HepG2 (cell line): ENCODE measurements around the gene OR6S1. TPM values are rescaled to one million over a fixed set of nuclear protein-coding genes. Genes with fewer than 3 reads are reported as not detected.

Experiments
- ATAC-seq: fragments of 200-7000 bp; cut with Tn5 transposase; 3 replicates; pipeline ENCODE4 v1.9.1; 2020; ENCODE audit warnings: mild to moderate bottlenecking, moderate library complexity
- BruUV-seq: library from RNA; stranded (reverse); fragments of 400-500 nt; replicated peaks from 2 replicates; lab custom pipeline; 2021; lab: Mats Ljungman, UMichigan
- CTCF ChIA-PET: fragments of 300-600 bp; formaldehyde crosslinking; extraction: SDS; loops from one replicate; lab custom pipeline; 2021; ENCODE audit warnings: low total read pairs, inconsistent platforms, low intra/inter-chr PET ratio; lab: Yijun Ruan, JAX
- POLR2A ChIA-PET: fragments of 350-600 bp; sonication (Branson Sonifier 250); formaldehyde crosslinking; loops from one replicate; lab custom pipeline; 2020; ENCODE audit warnings: antibody characterized with exemption, inconsistent platforms; lab: Yijun Ruan, JAX
- DNase-seq: peaks from one replicate; pipeline ENCODE4 v3.0.0-alpha.2; 2015; ENCODE audit warnings: low spot score
- FAIRE-seq: peaks from 3 replicates; lab custom pipeline; 2011; peaks lifted over from hg19 to GRCh38; lab: Jason Lieb, UNC
- H2AFZ ChIP-seq: one replicate; pipeline ENCODE4 v1.6.1; 2011; ENCODE audit warnings: low read length, inconsistent platforms
- H3K27ac ChIP-seq: fragments of 300-600 bp; 3 replicates; pipeline ENCODE4 v1.8.0; 2011; ENCODE audit warnings: mixed run types, mild to moderate bottlenecking, mixed read lengths, low read length, inconsistent platforms; ENCODE audit not compliant: insufficient read depth; ENCODE audit errors: extremely low read length
- H3K27me3 ChIP-seq, 2 experiments: fragments of 200-600 bp in 1 of 2; 2 replicates in 1 of 2; 3 replicates in 1 of 2; pipeline versions ENCODE4 v1.6.0 to v1.8.0; 2011; ENCODE audit warnings: low read length in 2 of 2, mild to moderate bottlenecking in 2 of 2, moderate library complexity in 2 of 2, inconsistent platforms in 1 of 2; ENCODE audit not compliant: insufficient read depth in 2 of 2, control insufficient read depth in 1 of 2
- H3K36me3 ChIP-seq, 2 experiments: fragments of 200-600 bp in 1 of 2; replicated peaks in 1 of 2; 2 replicates in 1 of 2; 3 replicates in 1 of 2; pipeline versions ENCODE4 v1.5.1 to v1.8.0; 2011; ENCODE audit warnings: low read length in 2 of 2, inconsistent platforms in 1 of 2; ENCODE audit not compliant: insufficient read depth in 2 of 2, control insufficient read depth in 1 of 2
- H3K4me1 ChIP-seq: 2 replicates; pipeline ENCODE4 v1.5.1; 2012; ENCODE audit warnings: low read length, inconsistent platforms; ENCODE audit not compliant: insufficient read depth
- H3K4me2 ChIP-seq: 2 replicates; pipeline ENCODE4 v1.6.0; 2011; ENCODE audit warnings: low read depth, low read length, inconsistent platforms
- H3K4me3 ChIP-seq, 3 experiments: fragments of 200-600 bp in 1 of 3; sonication (generic), shearing (Covaris generic) in 1 of 3; replicated peaks in 1 of 3; 2 replicates each; pipeline ENCODE4 v1.5.1; 2011 to 2016; ENCODE audit warnings: low read length in 3 of 3, inconsistent platforms in 2 of 3, low read depth in 2 of 3, mild to moderate bottlenecking in 2 of 3, control low read depth in 1 of 3, mixed read lengths in 1 of 3; ENCODE audit not compliant: insufficient read depth in 1 of 3
- H3K79me2 ChIP-seq: one replicate; pipeline ENCODE4 v1.6.1; 2011; ENCODE audit warnings: low read length, inconsistent platforms; ENCODE audit not compliant: insufficient read depth
- H3K9ac ChIP-seq: 2 replicates; pipeline ENCODE4 v1.6.0; 2011; ENCODE audit warnings: mild to moderate bottlenecking, low read depth, low read length, inconsistent platforms; ENCODE audit not compliant: insufficient read depth
- H3K9me3 ChIP-seq: 2 replicates; pipeline ENCODE4 v1.5.1; 2012; ENCODE audit warnings: mild to moderate bottlenecking, low read length
- H4K20me1 ChIP-seq: 2 replicates; pipeline ENCODE4 v1.6.0; 2011; ENCODE audit warnings: inconsistent platforms, mild to moderate bottlenecking, low read length, moderate library complexity; ENCODE audit not compliant: insufficient read depth
- ATF3 ChIP-seq: sonication (generic); formaldehyde crosslinking; IDR thresholded peaks from 2 replicates; pipeline ENCODE4 v1.4.0; 2020; ENCODE audit warnings: missing genetic modification reagents
- DPF2 ChIP-seq: sonication (generic); formaldehyde crosslinking; IDR thresholded peaks from 2 replicates; pipeline ENCODE4 v1.4.0; 2020; ENCODE audit warnings: mild to moderate bottlenecking, low read depth, missing genetic modification reagents, borderline replicate concordance
- FOXP4 ChIP-seq: sonication (generic); formaldehyde crosslinking; IDR thresholded peaks from 2 replicates; pipeline ENCODE4 v1.4.0; 2020; ENCODE audit warnings: missing genetic modification reagents
- IKZF1 ChIP-seq: fragments of 450-650 bp; IDR thresholded peaks from 2 replicates; pipeline ENCODE4 v1.7.1; 2016
- JARID2 ChIP-seq: sonication (generic); formaldehyde crosslinking; IDR thresholded peaks from 2 replicates; pipeline ENCODE4 v1.8.1; 2023; ENCODE audit warnings: missing genetic modification reagents, inconsistent platforms; ENCODE audit not compliant: insufficient replicate concordance
- NFYC ChIP-seq: IDR thresholded peaks from 2 replicates; pipeline ENCODE4 v1.6.1; 2016; ENCODE audit warnings: missing genetic modification reagents, missing compliant biosample characterization
- NR2F2 ChIP-seq: IDR thresholded peaks from 2 replicates; pipeline ENCODE4 v1.6.1; 2012; ENCODE audit warnings: low read depth, inconsistent platforms, borderline replicate concordance
- RARG ChIP-seq: sonication (generic); formaldehyde crosslinking; IDR thresholded peaks from 2 replicates; pipeline ENCODE4 v1.4.0; 2020; ENCODE audit warnings: low read depth, mild to moderate bottlenecking, missing genetic modification reagents
- SMAD3 ChIP-seq: sonication (generic); formaldehyde crosslinking; IDR thresholded peaks from 2 replicates; pipeline ENCODE4 v1.4.0; 2020; ENCODE audit warnings: missing genetic modification reagents
- SNAPC2 ChIP-seq: sonication (generic); formaldehyde crosslinking; IDR thresholded peaks from 2 replicates; pipeline ENCODE4 v1.8.1; 2022; ENCODE audit warnings: mild to moderate bottlenecking, missing genetic modification reagents
- TBX3 ChIP-seq: fragments of 450-650 bp; IDR thresholded peaks from 2 replicates; pipeline ENCODE4 v1.6.1; 2017; ENCODE audit warnings: antibody characterized with exemption, mild to moderate bottlenecking, inconsistent platforms, borderline replicate concordance
- YY1 ChIP-seq: IDR thresholded peaks from 2 replicates; pipeline ENCODE4 v1.6.1; 2011; ENCODE audit warnings: low read length, low read depth, moderate library complexity, mild to moderate bottlenecking; ENCODE audit not compliant: insufficient read depth, insufficient replicate concordance
- ZNF224 ChIP-seq: sonication (generic); formaldehyde crosslinking; IDR thresholded peaks from 2 replicates; pipeline ENCODE4 v1.5.0; 2020; ENCODE audit warnings: mild to moderate bottlenecking, missing genetic modification reagents
- ZNF235 ChIP-seq: sonication (generic); formaldehyde crosslinking; IDR thresholded peaks from 2 replicates; pipeline ENCODE4 v1.8.1; 2023; ENCODE audit warnings: mild to moderate bottlenecking, missing genetic modification reagents, borderline replicate concordance
- ZNF281 ChIP-seq: sonication (generic); formaldehyde crosslinking; IDR thresholded peaks from 2 replicates; pipeline ENCODE4 v1.4.0; 2020; ENCODE audit warnings: missing genetic modification reagents, borderline replicate concordance
- ZNF441 ChIP-seq: sonication (generic); formaldehyde crosslinking; IDR thresholded peaks from 2 replicates; pipeline ENCODE4 v1.7.0; 2021; ENCODE audit warnings: missing genetic modification reagents, borderline replicate concordance
- ZSCAN5A ChIP-seq: sonication (generic); formaldehyde crosslinking; IDR thresholded peaks from 2 replicates; pipeline ENCODE4 v1.8.0; 2022; ENCODE audit warnings: mild to moderate bottlenecking, missing genetic modification reagents, borderline replicate concordance
- WGBS: methylation state at CpG from one replicate; pipeline ENCODE4 v1.1.6; 2017; ENCODE audit warnings: low lambda C conversion rate; 5-methylcytosine and 5-hydroxymethylcytosine counted together
- in situ Hi-C: cut with HindIII; loops from 2 replicates; pipeline ENCODE4 v1.10.0; 2017; ENCODE audit warnings: low pct_unique_long_range_greater_than_20kb; ENCODE audit not compliant: extremely low pct_ligation_motif_present
- intact Hi-C: fragments of 100-400 bp; cut with micrococcal nuclease; formaldehyde crosslinking; loops from one replicate; pipeline ENCODE4 v1.10.0; 2022; ENCODE audit not compliant: unreplicated experiment
- polyA plus RNA-seq, 8 experiments: library from polyadenylated mRNA; depleted of rRNA in 3 of 8; stranded (reverse) in 7 of 8; unstranded in 1 of 8; fragments of >200 nt; fragmentation: Illumina TruSeq in 4 of 8; extraction: Trizol in 4 of 8; gene quantifications; 2 replicates each; pipeline versions ENCODE4 v1.2.1 to v1.2.3, GENCODE V29; 2011 to 2016; ENCODE audit warnings: low read depth in 4 of 8, missing spikeins in 1 of 8, mixed read lengths in 1 of 8; ENCODE audit not compliant: insufficient read depth in 1 of 8
- total RNA-seq, 5 experiments: library from RNA; depleted of rRNA; stranded (reverse); fragments of >200 nt; fragmentation: Illumina TruSeq; extraction: Trizol; gene quantifications; 2 replicates each; pipeline ENCODE4 v1.2.3, GENCODE V29; 2016; ENCODE audit warnings: low read depth in 1 of 5

Gene OR6S1
- total and polyA plus RNA-seq, 2 of the 13 experiments (the other 11 are each of a cell fraction or from before 2014, with no cell fraction given): 0.09 TPM; not detected in 1

GRCh38 chr14:20630340-20631022 is 11.0 kb downstream of the OR6S1 start:
- no TSS peak for BruUV-seq
- Histone ChIP-seq H3K27ac (peak overlapping the region; percentile 45), H3K4me2 (peak overlapping the region; percentile 78), H2AFZ (peak overlapping the region; percentile 81), H3K9ac (peak overlapping the region; percentile 74), H3K9me3 (no peaks in the 10 kb centered on the region), H3K27me3 (no peaks in the 10 kb centered on the region; a peak in 1 of 5 replicates), H4K20me1 (no peaks in the 10 kb centered on the region), H3K36me3 (no peaks in the 10 kb centered on the region), H3K79me2 (no peaks in the 10 kb centered on the region), H3K4me1 (peaks cover 56% of the 10 kb centered on the region), H3K4me3 (peak overlapping the region; percentile 69 to 78 (median 77))
- CTCF ChIA-PET: interaction anchor here (2.0 kb wide), 1 partner anchor 21 kb away, joined by 7 read pairs; no protein-coding TSS in a partner anchor
- ATAC-seq: peak; percentile 42
- peak; percentile 77 for FAIRE-seq
- in situ Hi-C loops: loop anchor here (5.0 kb wide), 1 partner anchor 52 kb away; the partner anchor contains the start of gene RNASE4
- peak; percentile 81 for DNase-seq
- POLR2A ChIA-PET: interaction anchor here (0.7 to 3.3 kb wide), 12 partner anchors 14 to 287 kb away, joined by 3 to 99 read pairs (median 6); partner anchors contain the start of genes ANG, PARP2 and RNASE4
- 1% methylated on average over 23 of the region's 23 CpGs for WGBS
- intact Hi-C loops: loop anchor here (1.0 to 2.0 kb wide), 2 partner anchors 34 to 61 kb away; no protein-coding TSS in a partner anchor
- no peak for TF ChIP-seq TBX3
- TF ChIP-seq ZNF281 (CRISPR knock-in tag): no peak
- TF ChIP-seq ATF3: no peak
- no peak for TF ChIP-seq NFYC (CRISPR knock-in tag)
- no peak for TF ChIP-seq ZNF224
- TF ChIP-seq ZNF235 (CRISPR knock-in tag): no peak
- TF ChIP-seq SMAD3 (CRISPR knock-in tag): 0 out of 2 replicates have a peak, but pooled peaks have one; percentile 63
- peak; percentile 7 for TF ChIP-seq YY1
- no peak for TF ChIP-seq IKZF1
- TF ChIP-seq NR2F2: no peak
- no peak for TF ChIP-seq SNAPC2
- TF ChIP-seq ZNF441 (CRISPR knock-in tag): peak; percentile 71
- TF ChIP-seq ZSCAN5A (CRISPR knock-in tag): 0 out of 2 replicates have a peak, but pooled peaks have one; percentile 30
- no peak for TF ChIP-seq RARG (CRISPR knock-in tag)
- TF ChIP-seq JARID2 (CRISPR knock-in tag): no peak
- TF ChIP-seq FOXP4: peak; percentile 6; the same call in 1 of the 2 replicates
- no peak for TF ChIP-seq DPF2 (CRISPR knock-in tag)
